Non-pigmented ciliary epithelial cell (primary cell): Measurements from ENCODE around the gene PKP3.
"Not testable (repeated sequence)": the region's sequence is repeated elsewhere in the genome, so short reads cannot be mapped to it uniquely, and the experiment has no call there.

ENCODE experiments used
- DNase-seq: peaks from one replicate; pipeline ENCODE4 v3.0.0-alpha.2; 2010; ENCODE audit warnings: low read depth

Gene PKP3, protein sequence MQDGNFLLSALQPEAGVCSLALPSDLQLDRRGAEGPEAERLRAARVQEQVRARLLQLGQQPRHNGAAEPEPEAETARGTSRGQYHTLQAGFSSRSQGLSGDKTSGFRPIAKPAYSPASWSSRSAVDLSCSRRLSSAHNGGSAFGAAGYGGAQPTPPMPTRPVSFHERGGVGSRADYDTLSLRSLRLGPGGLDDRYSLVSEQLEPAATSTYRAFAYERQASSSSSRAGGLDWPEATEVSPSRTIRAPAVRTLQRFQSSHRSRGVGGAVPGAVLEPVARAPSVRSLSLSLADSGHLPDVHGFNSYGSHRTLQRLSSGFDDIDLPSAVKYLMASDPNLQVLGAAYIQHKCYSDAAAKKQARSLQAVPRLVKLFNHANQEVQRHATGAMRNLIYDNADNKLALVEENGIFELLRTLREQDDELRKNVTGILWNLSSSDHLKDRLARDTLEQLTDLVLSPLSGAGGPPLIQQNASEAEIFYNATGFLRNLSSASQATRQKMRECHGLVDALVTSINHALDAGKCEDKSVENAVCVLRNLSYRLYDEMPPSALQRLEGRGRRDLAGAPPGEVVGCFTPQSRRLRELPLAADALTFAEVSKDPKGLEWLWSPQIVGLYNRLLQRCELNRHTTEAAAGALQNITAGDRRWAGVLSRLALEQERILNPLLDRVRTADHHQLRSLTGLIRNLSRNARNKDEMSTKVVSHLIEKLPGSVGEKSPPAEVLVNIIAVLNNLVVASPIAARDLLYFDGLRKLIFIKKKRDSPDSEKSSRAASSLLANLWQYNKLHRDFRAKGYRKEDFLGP

DNA sequence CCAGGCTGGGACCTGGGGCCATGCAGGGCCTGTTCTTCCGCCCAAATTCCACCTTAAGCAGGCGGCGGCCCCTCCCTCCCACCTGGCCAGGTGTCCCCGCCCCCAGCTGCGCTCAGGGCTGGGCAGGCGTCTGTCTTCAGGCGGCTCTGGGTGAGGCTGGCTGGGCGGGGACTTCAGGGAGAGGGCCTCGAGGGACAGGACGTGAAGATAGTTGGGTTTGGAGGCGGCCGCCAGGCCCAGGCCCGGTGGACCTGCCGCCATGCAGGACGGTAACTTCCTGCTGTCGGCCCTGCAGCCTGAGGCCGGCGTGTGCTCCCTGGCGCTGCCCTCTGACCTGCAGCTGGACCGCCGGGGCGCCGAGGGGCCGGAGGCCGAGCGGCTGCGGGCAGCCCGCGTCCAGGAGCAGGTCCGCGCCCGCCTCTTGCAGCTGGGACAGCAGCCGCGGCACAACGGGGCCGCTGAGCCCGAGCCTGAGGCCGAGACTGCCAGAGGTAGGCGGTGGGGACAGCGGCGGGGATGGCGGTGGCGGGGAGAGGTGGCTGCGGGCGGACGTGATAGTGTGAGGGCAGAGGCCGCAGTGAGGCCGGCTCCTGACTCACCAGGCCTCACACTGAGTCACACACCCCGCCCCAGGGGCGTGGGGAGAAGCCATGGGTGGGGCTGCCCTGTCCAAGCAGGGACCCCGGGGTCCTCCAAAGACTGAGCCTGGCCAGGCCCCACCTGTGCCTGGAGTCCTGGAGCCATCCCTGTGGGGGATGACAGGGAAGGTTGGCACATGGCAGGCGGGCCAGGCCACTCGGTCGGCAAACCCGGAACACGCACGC, at the start of gene PKP3:
TSS of gene PKP3 (plus strand) at position 176 of the 824 bp plus-strand sequence. CDS start at position 260, 84 bp downstream.
- DNase-seq = no peak

DNA sequence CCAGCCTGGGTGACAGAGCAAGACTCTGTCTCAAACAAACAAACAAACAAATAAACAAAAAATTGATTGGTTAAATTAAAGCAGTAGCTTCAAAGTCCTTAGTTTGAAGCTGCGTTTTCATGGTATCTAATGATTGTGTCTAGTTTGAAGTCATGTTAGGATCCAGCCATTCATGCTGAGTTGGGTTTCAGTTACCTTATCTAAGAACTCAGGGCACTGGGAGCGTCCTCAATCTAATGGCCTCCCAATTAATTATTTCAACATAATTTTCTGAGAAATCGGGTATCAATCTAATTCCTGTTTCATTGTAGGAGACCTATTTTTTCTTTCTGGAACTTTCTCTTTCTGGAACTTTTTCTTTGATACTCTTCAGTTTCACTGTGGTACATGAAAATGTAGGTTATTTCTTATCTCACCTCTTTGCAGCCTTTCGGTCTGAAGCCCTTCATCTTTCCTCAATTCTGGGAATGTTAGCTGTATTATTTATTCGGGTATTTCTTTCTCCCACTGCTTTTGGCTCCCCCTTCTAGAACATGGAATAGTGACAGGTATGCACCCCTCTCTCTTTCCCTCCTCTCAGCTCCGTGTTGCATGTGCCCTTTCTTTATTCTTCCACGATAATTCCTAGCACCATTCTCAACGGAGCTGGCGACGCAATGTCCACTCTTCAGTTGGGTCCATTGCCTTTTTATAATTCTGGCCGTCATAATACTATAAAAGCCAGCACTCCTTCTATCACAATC, 49.0 kb upstream of the PKP3 start:
- no peak for DNase-seq

DNA sequence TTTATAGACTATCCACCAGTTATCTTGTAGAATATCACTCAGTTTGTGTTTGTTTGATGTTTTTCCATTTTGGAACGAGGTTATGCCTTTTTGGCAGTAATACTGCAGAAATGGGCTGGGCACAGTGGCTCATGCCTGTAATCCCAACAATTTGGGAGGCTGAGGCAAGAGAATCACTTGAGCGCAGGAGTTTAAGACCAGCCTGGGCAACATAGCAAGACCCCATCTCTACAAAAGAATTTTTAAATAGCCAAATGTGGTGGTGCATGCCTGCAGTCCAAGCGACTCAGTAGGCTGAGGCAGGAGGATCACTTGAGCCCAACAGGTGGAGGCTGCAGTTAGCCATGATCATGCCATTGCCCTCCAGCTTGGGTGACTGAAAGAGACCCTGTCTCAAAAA, 47.5 kb upstream of the PKP3 start:
- no peak for DNase-seq

DNA sequence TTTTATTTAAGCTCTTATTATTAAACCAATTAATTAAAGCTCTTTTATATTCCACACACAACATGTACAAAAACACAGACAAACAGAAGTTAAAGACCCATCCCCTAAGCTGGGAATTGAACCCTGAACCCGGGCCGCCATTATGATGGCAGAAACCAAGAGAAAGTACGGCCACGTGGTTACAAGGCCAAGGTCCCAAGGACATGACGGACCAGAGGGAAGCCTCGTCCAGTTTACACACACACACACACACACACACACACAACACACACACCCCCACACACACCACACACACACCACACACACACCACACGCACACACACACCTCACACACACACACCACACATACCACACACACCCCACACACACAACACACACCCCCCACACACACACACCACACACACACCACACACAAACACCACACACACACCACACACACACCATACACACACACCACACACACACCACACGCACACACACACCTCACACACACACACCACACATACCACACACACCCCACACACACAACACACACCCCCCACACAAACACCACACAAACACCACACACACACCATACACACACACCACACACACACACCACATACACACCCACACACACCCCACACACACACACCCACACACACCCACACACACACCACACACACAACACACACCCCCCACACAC, 44.6 kb upstream of the PKP3 start:
- DNase-seq = not testable (repeated sequence)

DNA sequence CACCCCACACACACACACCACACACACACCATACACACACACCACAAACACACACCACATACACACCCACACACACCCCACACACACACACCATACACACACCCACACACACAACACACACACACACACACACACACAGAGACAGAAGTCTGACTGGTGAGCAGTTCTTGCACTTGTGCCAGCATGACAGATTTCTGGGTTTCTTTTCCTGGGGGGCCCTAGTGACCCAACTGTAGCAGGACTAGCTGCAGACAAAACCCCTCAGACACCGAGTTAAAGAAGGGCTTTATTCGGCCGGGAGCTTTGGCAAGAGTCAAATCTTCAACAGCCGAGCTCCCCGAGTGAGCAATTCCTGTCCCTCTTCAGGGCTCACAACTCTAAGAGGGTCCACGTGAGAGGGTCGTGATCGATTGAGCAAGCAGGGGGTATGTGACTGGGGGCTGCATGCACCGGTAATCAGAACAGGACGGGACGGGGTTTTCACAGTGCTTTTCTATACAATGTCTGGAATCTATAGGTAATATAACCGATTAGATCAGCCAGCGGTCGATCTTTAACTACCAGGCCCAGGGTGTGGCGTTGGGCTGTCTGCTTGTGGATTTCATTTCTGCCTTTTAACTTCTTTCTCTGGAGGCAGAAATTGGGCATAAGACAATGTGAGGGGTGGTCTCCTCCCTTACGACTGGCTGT, 43.8 kb upstream of the PKP3 start:
- not testable (repeated sequence) for DNase-seq

DNA sequence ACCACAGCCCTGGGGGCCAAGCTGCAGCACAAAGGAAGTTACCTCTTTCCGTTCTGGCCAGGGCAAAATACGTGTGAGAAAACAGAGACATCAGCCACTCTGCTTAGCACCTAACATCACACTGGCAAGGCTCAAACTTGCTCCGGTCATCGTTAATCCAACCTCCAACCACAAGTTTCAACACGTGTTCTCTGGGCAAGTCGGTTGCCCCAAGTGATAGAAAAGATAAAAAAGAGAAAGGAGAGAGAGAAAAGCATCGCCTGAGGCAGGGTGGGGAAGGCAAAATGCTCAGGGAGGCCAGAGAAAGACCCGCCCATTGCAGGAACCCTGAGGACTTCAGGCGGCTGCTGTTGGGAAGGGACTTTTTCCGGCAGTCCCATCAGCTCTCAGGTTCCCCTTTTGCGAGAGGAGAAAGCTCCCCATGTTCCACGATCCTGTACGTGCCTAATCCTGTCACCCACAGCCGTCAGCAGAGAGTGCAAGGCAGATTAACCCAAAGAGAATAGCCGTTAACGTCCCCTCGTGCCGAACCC, 43.2 kb upstream of the PKP3 start:
- no peak for DNase-seq

DNA sequence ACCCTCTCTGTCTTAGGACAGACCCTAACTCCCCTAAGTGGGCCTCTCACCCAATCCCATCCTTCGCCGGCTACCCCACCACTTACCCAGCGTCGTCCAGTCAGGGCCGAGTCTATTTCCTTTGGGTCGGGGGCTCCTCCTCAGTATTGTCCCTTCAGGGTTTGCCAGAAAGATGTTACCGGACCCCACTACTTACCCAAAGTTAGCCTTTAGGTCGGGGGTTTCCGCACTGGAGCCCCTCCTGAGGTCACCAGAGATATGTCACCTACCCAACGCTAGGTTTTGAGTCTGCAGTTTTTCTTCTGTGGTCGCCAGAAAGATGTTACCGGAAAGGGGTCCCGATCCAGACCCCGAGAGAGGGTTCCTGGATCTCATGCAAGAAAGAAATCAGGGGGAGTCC, 42.6 kb upstream of the PKP3 start:
- no peak for DNase-seq

DNA sequence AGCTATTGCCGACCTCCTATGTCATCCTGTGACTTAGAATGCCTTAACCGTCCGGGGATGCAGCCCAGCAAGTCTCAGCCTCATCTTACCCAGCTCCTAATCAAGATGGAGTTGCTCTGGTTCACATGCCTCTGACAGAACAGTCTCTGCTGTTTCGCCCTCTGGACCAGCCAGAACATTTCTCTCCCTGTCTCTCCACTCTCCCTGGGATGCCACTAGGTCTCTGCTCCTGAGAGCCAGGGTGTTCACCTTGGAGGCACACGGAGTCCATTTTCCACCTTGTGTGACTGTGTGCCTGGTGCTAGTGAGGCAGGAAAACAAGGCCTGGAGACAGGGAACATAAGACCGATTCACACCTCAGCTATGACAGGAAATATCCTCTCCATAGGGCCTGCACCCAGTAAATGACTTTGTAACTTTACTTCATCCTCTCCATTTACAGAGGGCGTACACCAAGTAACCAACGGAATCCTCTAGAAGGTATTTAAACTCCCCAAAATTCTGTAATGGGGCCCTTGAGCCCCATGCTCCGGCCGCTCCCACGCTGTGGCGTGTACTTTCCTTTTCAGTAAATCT, 41.5 kb upstream of the PKP3 start:
- no peak for DNase-seq

DNA sequence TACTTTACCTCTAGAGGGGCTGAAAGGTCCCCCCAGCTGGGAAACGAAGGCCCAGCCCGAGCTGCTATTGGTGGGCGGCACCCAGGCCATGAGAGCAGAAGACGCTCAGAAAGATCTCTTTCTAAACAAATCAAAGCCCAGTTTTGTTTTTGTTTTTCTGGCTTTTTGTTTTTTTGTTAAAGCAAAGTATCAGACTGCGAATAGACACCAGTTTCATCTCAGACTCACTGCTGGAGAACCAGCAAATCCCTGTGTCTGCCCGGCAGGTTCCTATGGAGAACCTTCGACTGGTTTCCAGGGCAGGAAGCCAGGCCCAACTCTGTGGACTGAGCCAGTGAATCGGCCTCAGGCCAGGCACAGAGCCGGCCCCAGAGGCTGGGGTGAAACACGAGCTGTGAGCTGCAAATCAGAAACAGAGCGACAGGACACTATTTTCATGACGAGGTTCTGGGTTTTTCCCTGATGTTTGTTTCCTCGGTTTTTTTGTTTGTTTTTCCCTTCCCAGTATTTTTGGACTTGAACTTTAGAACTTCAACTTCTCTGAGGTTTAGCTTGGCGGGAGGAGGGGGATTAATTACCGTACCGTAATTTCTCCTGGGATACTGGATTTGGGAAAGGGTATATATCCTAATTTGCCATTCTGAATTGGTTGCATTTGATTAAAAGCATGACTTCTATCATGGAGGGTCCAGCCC, 40.7 kb upstream of the PKP3 start:
- DNase-seq = no peak

DNA sequence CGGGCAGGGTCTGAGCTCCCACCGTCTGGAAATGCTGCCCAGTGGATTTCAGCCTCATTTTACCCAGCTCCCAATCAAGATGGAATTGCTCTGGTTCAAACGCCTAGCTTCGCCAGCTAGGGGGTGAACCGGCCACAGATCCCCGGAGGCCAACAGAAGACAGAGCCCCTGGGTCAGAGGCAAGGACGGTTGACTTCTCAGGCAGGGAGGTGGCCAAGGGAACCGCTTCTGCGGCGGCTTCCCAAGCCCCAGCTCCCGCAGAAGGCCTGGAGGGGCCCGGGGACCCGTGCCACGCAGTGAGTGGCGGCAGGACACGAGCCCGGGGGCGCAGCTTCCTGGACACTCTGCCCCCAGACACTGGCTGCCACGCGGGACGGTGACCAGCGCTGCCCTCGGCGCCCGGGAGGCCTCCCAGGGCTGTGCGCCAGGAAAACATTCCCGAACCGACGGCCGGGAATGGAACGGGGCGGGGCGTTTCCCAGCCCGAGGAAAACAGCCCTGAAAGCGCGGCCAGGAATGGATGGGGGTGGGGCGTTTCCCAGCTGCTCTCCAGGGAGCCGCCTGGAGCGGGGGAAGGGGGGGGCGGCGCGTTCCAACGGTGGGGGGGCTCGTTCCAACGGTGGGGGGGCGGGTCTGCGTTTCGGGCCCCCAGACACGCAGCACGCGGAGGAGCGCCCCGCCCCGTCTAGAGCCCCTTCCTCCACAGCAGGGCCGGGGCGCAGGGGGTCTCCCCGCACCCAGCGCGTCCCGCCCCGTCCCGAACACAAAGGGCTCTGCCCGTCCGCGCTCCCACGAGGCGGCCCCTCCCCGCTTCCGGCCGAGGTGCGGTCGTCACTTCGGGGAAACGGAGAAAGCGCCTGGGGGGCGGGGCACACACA, 38.2 kb upstream of the PKP3 start:
- peak; percentile 52 for DNase-seq

DNA sequence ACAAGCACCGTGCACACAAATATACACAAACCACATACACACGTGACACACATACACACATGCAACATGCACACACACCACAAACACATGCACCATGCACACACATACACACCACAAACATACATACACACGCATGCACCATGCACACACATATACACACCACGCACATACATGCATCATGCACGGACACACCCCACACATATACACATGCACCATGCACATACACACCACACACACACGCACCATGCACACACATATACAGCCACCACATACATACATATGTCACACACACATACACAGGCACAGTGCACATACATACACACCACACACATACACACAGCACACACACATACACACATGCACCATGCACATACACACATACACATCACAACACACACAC, 37.4 kb upstream of the PKP3 start:
- no peak for DNase-seq

DNA sequence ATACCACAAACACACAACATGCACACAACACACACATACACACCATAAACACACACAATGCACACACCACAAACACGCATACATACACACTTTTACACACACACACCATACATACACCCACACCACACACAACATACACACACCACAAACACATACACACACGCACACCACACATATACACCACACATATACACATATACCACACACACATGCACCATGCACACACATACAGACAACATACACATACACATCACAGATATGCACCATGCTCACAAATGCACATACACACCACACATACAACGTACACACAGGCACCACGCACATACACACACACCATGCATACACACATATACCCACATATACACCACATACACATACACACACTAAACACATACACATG, 36.4 kb upstream of the PKP3 start:
- DNase-seq = no peak

DNA sequence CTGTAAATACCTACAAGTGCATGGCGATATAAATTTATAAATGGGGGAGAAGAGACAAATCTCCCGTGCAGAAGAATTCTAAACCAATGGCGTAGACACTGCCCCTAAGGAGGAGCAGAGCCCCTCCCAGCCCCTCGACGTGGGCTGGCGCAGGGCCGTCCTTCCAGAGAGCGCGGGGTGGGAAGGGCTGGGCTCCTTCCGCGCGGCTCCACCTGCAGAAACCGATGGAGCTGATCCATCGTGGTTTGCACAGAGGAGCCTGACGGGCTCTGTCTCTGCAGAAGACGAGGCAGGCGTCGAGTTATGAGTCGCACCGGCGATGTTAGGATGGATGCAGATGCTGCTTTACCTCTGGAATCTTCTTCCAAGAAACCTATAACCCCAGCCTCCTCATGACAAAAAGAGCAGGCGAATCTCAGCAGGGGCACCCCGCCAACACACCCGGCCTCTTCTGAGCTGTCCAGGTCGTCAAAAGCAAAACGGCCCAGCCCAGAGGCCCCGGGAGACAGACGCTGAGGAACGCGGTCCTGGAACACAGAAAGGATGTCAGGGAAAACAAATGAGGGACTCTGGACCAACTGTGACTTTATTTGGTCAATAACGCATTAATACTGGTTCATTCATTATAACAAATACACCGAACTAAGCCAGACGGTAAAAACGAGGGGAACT, 35.7 kb upstream of the PKP3 start:
- no peak for DNase-seq

DNA sequence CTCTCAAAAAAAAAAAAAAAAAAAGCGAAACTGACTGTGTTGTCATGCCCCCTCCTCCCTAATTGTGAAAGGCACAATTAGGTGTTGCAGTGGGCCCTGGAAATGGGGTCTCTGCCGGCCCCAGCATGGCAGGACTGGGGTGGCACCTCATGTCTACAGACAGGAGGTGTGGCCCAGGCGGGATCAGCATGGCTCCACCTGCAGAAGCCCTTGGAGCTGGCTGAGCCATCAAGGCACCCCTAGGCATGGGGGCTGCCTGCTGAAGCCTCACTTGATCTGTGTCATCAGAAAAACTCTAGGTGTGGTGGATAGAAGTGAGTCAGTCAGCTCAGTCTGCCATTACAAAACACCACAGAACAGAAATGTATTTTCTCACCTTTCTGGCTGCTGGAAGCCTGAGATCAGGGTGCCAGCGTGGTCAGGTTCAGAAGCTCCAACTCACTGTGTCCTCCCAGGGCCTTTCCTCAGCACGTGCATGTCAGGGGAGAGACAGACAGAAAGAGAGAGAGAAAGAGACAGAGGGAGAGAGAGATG, 34.8 kb upstream of the PKP3 start:
- no peak for DNase-seq

DNA sequence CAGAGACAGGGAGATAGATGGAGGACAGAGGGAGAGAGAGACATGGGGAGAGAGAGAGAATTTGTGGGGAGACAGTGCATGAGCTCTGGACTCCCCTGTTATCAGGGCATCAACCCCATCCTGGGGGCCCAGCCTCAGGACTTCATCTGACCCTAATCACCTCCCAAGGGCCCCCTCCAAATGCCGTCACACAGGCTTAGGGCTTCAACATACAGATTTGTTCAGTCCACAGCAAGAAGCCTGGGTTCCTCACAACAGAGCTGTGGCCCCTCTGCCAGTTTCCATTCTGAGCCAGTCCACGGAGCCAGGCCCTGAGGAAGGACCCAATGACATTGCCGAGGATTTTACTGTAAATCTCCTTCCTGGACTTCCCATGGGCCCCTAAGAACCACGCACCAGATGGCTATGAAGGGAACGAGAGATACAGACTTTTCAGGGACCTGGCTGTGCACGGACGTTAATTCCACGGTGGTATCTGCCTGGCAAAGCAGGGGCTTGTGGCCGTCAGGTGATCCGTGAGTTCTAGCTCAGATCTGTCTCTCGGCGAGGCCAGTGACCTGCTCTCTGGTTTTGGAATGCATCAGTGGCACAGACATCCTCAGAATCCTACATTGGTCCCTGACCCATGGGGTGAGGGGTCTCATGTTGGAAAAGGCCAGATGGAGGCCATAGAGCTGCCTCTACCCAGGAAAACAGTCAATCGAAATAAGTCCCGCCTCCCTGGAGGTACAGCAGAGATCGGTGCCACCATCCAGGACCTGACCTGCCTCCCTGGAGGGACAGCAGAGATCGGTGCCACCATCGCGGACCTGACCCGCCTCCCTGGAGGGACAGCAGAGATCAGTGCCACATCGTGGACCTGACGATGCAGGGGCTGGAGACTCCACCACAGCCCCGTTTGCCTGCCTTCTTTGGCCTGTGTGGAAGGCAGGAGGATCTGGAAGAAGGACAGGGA, 33.4 kb upstream of the PKP3 start:
- DNase-seq = no peak
